ENCODE results near the gene RXRA.
A peak's percentile ranks its signal among the peaks of the same experiment; 100 is the strongest.

RXRA gene

GRCh38 chr9:134378901-134379338 lies 52.7 kb downstream of the RXRA start:
- peak overlapping the region; percentile 13 for H3K4me3 ChIP-seq
- DNase-seq (ENCODE audit: low spot score) = no peak
- no peak for TF ChIP-seq CTCF (IDR thresholded peaks at IDR 0.05)
- H3K27ac ChIP-seq = peak overlapping the region; percentile 18 to 59

- no peak for TF ChIP-seq CTCF (IDR thresholded peaks at IDR 0.05)
- DNase-seq (ENCODE audit: low spot score) = no peak
- peak overlapping the region in 1 of 2 donors; percentile 59 for H3K27ac ChIP-seq
- H3K4me3 ChIP-seq = no peak overlapping the region
These were observed 53.6 kb downstream of the RXRA start for GRCh38 chr9:134379831-134380365.

GRCh38 chr9:134380542-134381271 lies 54.5 kb downstream of the RXRA start:
- TF ChIP-seq CTCF (IDR thresholded peaks at IDR 0.05) = no peak
- Histone ChIP-seq H3K27ac (no peak overlapping the region), H3K4me3 (no peak overlapping the region)
- no peak for DNase-seq (ENCODE audit: low spot score)

DNA sequence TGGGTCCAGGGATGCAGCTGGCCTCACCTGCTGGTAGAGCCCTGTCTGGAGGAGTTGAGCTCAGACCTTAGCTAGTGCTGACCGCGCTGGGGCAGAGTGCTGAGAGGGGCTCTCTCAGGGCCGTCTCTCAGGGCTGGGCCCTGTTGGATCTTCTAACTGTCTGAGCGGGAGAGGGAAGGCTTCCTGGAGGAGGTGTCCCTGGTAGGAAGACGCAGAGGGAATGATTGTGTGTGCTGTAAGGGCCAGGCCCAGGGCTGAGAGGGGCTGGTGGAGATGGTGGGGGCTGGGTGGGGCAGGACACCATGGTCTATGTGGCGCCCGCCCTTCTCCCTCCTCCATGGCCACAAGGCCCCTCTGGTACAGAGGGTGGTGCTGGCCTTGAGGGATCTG lies 55.0 kb downstream of the RXRA start:
- DNase-seq (ENCODE audit: low spot score) = no peak
- no peak for TF ChIP-seq CTCF (IDR thresholded peaks at IDR 0.05)
- Histone ChIP-seq H3K4me3 (no peak overlapping the region), H3K27ac (no peak overlapping the region)

DNA sequence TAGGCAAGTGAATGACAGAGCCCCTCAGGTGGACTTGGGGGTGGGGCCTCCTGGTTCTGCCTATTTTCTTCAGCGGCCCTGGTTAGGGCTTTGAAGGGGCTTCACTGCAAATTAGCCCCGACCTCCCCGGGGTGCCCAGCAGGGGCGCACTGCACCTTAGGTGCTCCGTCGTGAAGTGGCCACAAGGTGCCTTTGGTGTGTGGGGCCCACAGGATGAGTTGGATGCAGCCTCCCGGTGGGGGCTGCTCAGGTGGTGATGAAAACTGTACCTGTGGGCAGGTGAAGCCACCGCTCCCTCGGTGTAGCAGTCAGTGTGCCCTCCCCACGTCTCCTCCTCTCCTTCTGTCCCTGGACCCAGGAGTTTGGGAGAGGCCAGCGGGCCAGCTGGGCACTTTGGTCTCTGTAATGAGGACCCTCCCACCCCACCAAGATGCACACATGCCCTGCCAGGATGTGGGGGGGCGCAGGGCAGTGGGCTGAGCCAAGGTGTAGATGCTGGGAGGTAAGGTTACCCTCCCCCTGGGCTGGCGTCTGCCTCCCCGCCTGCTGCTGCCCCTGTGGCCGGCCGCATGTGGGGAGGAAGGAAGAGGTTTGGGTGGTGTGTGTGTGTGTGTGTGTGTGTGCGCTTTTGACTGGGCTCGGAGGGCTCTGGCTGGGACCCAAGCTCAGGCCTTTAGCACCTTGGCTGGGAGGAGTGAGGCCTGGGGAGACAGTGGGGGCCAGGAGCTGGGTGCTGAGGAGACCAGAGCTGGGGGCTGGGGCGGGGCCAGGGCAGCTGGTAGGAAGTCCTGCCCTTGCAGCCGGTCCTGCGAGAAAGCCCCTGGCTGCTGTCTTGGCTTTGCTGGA lies 55.6 kb downstream of the RXRA start:
- TF ChIP-seq CTCF (IDR thresholded peaks at IDR 0.05) = no peak
- no peak overlapping the region for H3K4me3 ChIP-seq
- peak overlapping the region in 1 of 2 donors; percentile 2 for H3K27ac ChIP-seq
- no peak for DNase-seq (ENCODE audit: low spot score)

DNA sequence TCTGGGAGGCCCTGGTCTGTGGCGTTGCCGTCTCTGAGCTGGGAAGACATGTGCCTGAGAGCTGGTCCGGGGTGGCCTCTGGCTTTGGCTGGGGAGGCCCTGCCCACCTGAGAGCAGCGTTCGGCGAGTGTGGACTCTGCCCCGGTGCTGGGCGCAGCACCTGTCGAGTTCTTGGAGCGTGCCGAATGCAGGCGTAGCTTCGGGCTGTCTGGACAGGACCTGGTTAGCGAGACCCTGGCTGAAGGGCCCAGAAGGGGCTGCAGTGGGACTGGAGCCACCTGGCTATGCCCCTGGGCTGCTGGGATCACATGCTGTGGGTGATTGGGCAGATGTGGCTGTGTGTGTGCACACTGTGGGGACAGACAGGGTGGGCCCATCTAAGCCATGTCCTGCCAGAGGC lies 56.5 kb downstream of the RXRA start:
- DNase-seq (ENCODE audit: low spot score) = no peak
- peak overlapping the region in 1 of 2 donors; percentile 2 for H3K27ac ChIP-seq
- H3K4me3 ChIP-seq = no peak overlapping the region
- no peak for TF ChIP-seq CTCF (IDR thresholded peaks at IDR 0.05)

Data from coronary artery (tissue), 2 donors.